VCaP (cell line): ENCODE results near the gene IL20RA.
A peak's percentile ranks its signal among the peaks of the same experiment; 100 is the strongest.

Experiments
- H3K27ac ChIP-seq: fragments of 450-650 bp; 2 replicates; pipeline ENCODE4 v1.5.1; 2017
- TF ChIP-seq, protein P1 (sequence below): fragments of 450-650 bp; conservative IDR thresholded peaks from 2 replicates; pipeline ENCODE4 v1.5.1; 2017; ENCODE audit warnings: mild to moderate bottlenecking, moderate library complexity

IL20RA gene

DNA sequence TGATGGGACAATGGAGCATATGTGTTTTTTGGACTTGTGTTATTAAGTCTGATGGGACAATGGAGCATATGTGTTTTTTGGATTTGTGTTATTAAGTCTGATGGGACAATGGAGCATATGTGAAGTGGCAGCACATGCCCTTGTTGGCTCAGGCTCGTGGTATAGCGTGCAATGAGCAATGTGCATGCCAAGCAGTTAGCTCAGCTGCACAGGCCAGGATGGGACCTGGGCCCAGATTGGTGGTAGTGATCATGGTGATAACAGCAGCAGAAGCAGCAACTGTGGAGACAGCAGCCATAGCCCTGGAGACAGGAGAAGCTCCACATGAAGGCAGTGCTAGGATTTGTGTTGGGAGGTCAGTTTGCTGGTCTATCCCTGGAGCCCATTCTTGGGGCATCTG is 61.1 kb downstream of the IL20RA start:
- TF ChIP-seq, protein P1, sequence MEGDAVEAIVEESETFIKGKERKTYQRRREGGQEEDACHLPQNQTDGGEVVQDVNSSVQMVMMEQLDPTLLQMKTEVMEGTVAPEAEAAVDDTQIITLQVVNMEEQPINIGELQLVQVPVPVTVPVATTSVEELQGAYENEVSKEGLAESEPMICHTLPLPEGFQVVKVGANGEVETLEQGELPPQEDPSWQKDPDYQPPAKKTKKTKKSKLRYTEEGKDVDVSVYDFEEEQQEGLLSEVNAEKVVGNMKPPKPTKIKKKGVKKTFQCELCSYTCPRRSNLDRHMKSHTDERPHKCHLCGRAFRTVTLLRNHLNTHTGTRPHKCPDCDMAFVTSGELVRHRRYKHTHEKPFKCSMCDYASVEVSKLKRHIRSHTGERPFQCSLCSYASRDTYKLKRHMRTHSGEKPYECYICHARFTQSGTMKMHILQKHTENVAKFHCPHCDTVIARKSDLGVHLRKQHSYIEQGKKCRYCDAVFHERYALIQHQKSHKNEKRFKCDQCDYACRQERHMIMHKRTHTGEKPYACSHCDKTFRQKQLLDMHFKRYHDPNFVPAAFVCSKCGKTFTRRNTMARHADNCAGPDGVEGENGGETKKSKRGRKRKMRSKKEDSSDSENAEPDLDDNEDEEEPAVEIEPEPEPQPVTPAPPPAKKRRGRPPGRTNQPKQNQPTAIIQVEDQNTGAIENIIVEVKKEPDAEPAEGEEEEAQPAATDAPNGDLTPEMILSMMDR, result no peak
- peak overlapping the region; percentile 85 for H3K27ac ChIP-seq

DNA sequence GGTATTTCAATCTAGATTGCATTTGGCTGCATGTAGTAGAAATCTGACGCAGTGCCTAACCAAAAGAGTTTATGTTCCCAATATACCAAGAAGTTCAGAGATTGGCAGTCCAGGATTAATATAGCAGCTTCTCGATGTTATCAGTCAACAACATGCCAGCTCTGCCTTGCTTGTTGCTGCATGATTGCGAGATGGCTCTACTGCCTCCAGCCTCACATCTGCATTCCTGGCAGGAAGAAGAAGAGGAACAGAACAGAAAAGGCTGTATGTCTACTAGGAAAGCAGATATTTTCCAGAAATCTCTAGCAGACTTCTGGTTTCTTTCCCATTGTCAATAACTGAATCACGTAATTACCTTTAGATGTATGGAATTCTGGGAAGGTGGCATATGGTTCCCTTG is 61.8 kb downstream of the IL20RA start:
- TF ChIP-seq, protein P1, result no peak
- H3K27ac ChIP-seq, result peak overlapping the region; percentile 85

DNA sequence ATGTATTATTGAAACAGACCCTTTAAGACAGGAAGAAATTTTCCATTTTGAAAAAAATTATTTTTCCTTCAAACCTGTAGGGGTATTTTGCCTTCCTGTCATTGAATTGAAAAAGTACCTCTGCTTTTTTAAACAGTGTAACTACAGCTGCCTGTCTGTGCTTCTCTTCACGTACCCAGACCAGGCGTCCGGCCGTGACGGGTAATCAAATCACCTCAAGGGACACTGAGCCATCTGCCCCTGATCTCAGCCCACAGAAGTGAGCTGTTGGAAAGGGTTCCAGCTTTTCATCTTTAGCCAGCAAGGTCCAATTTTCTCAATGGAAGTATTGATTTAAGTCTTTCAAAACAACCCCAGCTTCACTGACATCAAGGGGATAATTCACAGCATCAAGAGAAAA is 64.7 kb downstream of the IL20RA start:
- H3K27ac ChIP-seq, result no peak overlapping the region
- TF ChIP-seq, protein P1, result no peak

DNA sequence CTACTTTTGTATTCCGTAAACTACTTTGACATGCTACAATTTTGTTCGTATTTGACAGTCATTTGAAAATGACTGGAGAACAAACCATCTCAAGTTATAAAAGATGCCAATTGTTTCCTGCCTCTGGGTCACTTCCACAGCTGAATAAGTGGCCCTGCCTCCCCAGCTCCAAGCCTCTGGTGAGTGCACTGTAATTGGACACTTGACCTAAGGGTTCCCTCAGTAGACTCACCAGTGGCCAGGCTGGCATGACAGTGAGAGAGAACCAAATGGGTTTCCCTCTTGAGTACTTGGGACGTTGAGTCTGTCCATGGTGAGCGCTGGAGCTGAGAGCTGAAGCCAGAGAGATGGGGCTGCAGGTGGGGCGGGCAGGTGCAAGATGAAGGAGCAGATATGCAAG is 65.6 kb downstream of the IL20RA start:
- no peak overlapping the region for H3K27ac ChIP-seq
- TF ChIP-seq, protein P1, result no peak

DNA sequence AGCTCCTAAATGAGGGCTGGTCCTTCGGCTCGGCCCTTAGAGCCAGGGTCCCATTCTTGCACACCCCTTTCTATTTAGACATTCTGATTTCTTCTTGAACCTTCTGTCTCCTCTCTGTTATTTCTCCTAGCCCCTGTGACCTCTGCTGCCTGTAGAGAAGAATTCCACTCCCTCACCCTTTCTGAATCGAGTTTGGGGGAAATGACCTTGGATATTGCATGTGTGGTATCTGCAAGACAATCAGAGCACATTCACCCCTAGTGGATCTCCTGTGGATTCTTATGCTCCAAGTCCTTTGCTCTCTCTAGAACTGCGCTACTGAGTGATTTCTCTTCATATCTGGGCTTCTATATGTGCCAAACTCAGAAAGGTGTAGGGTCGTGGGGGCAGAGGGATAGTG is 67.7 kb downstream of the IL20RA start:
- TF ChIP-seq, protein P1, result no peak
- no peak overlapping the region for H3K27ac ChIP-seq

DNA sequence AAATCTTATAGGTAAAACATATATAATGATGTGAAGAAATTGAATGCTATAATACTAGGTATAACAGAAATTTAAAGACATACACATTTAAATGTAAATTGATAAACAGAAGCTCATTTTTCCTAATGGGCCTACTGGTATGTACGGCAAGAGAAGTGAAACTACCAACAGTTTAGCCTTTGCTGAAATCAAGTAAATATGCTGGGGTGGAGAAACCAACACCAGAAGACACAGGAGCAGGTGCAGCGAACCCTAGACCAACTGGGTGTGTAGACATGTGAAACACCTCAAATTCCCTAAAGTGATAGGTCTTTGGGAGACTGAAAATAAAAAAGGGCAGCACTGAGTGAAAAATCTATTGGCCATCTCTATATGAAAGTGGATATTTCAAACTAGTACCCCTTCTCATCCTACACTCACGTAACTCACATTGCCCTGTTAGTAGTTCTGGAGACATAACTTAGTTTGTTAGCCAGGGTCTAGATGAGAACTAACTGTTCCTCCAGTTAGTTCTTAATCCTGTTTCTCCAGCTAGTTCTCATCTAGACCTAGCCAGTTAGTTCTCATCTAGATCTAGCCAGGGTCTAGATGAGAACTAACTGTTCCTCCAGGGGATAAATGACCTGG is 69.6 kb downstream of the IL20RA start:
- TF ChIP-seq, protein P1, result no peak
- H3K27ac ChIP-seq, result no peak overlapping the region

DNA sequence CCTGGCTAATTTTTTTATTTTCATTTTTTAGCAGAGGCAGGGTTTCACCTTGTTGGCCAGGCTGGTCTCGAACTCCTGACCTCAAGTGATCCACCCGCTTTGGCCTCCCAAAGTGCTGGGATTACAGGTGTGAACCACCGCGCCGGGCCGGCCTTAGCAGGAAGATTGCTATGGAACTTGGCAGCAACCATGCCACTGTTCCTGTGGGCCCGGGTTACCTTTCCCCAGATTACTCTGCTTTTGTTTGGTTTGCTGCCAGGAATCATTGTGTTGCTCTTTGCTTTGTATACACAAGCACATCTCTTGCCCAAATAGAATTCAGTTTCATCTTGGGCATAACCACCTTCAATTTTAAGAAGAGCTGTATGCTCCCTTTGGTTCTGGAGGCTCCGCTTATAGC is 71.0 kb downstream of the IL20RA start:
- peak overlapping the region; percentile 37; the same call in 1 of the 2 replicates for H3K27ac ChIP-seq

DNA sequence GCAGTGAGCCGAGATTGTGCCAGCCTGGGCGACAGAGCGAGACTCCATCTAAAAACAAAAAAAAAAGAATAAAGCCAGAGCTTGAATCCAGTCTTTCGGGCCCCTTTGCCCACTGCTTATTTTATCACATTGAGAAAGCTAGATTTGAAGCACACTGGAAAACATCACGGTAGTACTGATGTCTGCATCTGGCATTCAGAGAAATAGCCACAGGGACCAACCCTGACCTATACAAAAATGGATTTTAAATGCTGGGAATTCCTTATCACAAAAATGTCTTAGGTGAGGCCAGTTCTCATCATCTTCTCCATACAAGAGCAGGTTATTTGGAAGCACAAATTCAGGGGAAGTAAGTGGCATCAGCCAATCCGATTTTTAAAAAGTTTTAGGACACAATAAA is 73.2 kb downstream of the IL20RA start:
- no peak overlapping the region; the same call in 1 of the 2 replicates for H3K27ac ChIP-seq
- TF ChIP-seq, protein P1, result no peak
